KMS-11 (cell line): Measurements from ENCODE around the gene CCSER2.
A peak's percentile ranks its signal among the peaks of the same experiment; 100 is the strongest.

Experiments used
- H2AFZ ChIP-seq: fragments of 200-600 bp; sonication (generic); 2 replicates; pipeline ENCODE4 v1.6.1; 2016; ENCODE audit warnings: antibody characterized with exemption, mixed run types, low read depth
- H3K27ac ChIP-seq: fragments of 200-600 bp; sonication (generic); 2 replicates; pipeline ENCODE4 v1.6.1; 2016; ENCODE audit warnings: mild to moderate bottlenecking, mixed run types
- H3K27me3 ChIP-seq: fragments of 200-600 bp; sonication (generic); 2 replicates; pipeline ENCODE4 v1.6.1; 2017; ENCODE audit warnings: mild to moderate bottlenecking, low read depth, mixed run types, moderate library complexity; ENCODE audit not compliant: insufficient read depth
- H3K36me3 ChIP-seq: fragments of 200-600 bp; sonication (generic); 2 replicates; pipeline ENCODE4 v1.6.1; 2017; ENCODE audit warnings: mild to moderate bottlenecking, mixed run types; ENCODE audit not compliant: insufficient read depth
- H3K4me1 ChIP-seq: fragments of 200-600 bp; sonication (generic); 2 replicates; pipeline ENCODE4 v1.6.1; 2016; ENCODE audit warnings: mild to moderate bottlenecking, low read depth, mixed run types; ENCODE audit not compliant: poor library complexity, severe bottlenecking
- H3K4me2 ChIP-seq: fragments of 200-600 bp; sonication (generic); 2 replicates; pipeline ENCODE4 v1.7.0; 2016; ENCODE audit warnings: mild to moderate bottlenecking, mixed run types
- H3K4me3 ChIP-seq: fragments of 200-600 bp; sonication (generic); IDR thresholded peaks from 2 replicates; pipeline ENCODE4 v1.6.1; 2017; ENCODE audit warnings: low read depth, low read length, mixed read lengths; ENCODE audit not compliant: insufficient read depth
- H3K79me2 ChIP-seq: fragments of 200-600 bp; sonication (generic); 2 replicates; pipeline ENCODE4 v1.6.1; 2016; ENCODE audit warnings: low read depth, mixed run types; ENCODE audit not compliant: insufficient read depth
- H3K9ac ChIP-seq: fragments of 200-600 bp; sonication (generic); 2 replicates; pipeline ENCODE4 v1.6.1; 2016; ENCODE audit warnings: mild to moderate bottlenecking, mixed run types
- H4K20me1 ChIP-seq: fragments of 200-600 bp; sonication (generic); 2 replicates; pipeline ENCODE4 v1.6.1; 2016; ENCODE audit warnings: mild to moderate bottlenecking, mixed run types; ENCODE audit not compliant: insufficient read depth
- CTCF ChIP-seq: fragments of 200-600 bp; sonication (generic); conservative IDR thresholded peaks from 2 replicates; pipeline ENCODE4 v1.6.1; 2017; ENCODE audit warnings: low read depth, mild to moderate bottlenecking, antibody characterized with exemption, low read length, moderate library complexity, mixed read lengths

Gene CCSER2

GRCh38 chr10:84538036-84538435 lies 209.6 kb downstream of the CCSER2 start:
- H2AFZ ChIP-seq: no peak overlapping the region
- H3K79me2 ChIP-seq: no peaks in the 10 kb centered on the region
- H3K9ac ChIP-seq: no peak overlapping the region
- no peak overlapping the region for H3K4me3 ChIP-seq
- TF ChIP-seq CTCF: no peak
- no peaks in the 10 kb centered on the region for H4K20me1 ChIP-seq
- no peaks in the 10 kb centered on the region for H3K27me3 ChIP-seq
- peaks cover 6% of the 10 kb centered on the region for H3K4me1 ChIP-seq
- no peak overlapping the region for H3K27ac ChIP-seq
- H3K36me3 ChIP-seq: no peaks in the 10 kb centered on the region
- no peak overlapping the region for H3K4me2 ChIP-seq

- H4K20me1 ChIP-seq: no peaks in the 10 kb centered on the region
- H3K4me1 ChIP-seq: peaks cover 6% of the 10 kb centered on the region
- H3K36me3 ChIP-seq: no peaks in the 10 kb centered on the region
- H3K4me2 ChIP-seq: no peak overlapping the region
- H2AFZ ChIP-seq: no peak overlapping the region
- no peak overlapping the region for H3K4me3 ChIP-seq
- no peaks in the 10 kb centered on the region for H3K27me3 ChIP-seq
- TF ChIP-seq CTCF: no peak
- H3K79me2 ChIP-seq: no peaks in the 10 kb centered on the region
- no peak overlapping the region for H3K9ac ChIP-seq
- no peak overlapping the region for H3K27ac ChIP-seq
These were observed 210.8 kb downstream of the CCSER2 start for GRCh38 chr10:84539216-84539615.

GRCh38 chr10:84540022-84540616 lies 211.7 kb downstream of the CCSER2 start:
- H3K79me2 ChIP-seq: no peaks in the 10 kb centered on the region
- peak overlapping the region; percentile 93; the same call in 1 of the 2 replicates for H2AFZ ChIP-seq
- H3K27ac ChIP-seq: no peak overlapping the region
- H4K20me1 ChIP-seq: no peaks in the 10 kb centered on the region
- H3K27me3 ChIP-seq: no peaks in the 10 kb centered on the region
- TF ChIP-seq CTCF: no peak
- H3K36me3 ChIP-seq: no peaks in the 10 kb centered on the region
- no peak overlapping the region for H3K4me3 ChIP-seq
- H3K9ac ChIP-seq: no peak overlapping the region
- peak overlapping the region; percentile 51; the same call in 1 of the 2 replicates for H3K4me2 ChIP-seq
- peaks cover 6% of the 10 kb centered on the region for H3K4me1 ChIP-seq

- no peak overlapping the region for H3K27ac ChIP-seq
- peak overlapping the region; percentile 51 for H3K4me2 ChIP-seq
- H3K36me3 ChIP-seq: no peaks in the 10 kb centered on the region
- no peak overlapping the region for H3K4me3 ChIP-seq
- H3K4me1 ChIP-seq: peaks cover 6% of the 10 kb centered on the region
- H4K20me1 ChIP-seq: no peaks in the 10 kb centered on the region
- H3K9ac ChIP-seq: no peak overlapping the region
- TF ChIP-seq CTCF: peak; percentile 74
- peak overlapping the region; percentile 93 for H2AFZ ChIP-seq
- H3K79me2 ChIP-seq: no peaks in the 10 kb centered on the region
- no peaks in the 10 kb centered on the region for H3K27me3 ChIP-seq
These were observed 212.4 kb downstream of the CCSER2 start for GRCh38 chr10:84540617-84541288.
